Measurements from ENCODE around the gene HOXD3. TPM values are rescaled to one million over a fixed set of nuclear protein-coding genes. Genes with fewer than 3 reads are reported as not detected.
A peak's percentile ranks its signal among the peaks of the same experiment; 100 is the strongest.

Gene HOXD3
- polyA plus RNA-seq, 2 of the 4 experiments (the other 2 are of a cell fraction), result 0.18 to 0.27 TPM

DNA sequence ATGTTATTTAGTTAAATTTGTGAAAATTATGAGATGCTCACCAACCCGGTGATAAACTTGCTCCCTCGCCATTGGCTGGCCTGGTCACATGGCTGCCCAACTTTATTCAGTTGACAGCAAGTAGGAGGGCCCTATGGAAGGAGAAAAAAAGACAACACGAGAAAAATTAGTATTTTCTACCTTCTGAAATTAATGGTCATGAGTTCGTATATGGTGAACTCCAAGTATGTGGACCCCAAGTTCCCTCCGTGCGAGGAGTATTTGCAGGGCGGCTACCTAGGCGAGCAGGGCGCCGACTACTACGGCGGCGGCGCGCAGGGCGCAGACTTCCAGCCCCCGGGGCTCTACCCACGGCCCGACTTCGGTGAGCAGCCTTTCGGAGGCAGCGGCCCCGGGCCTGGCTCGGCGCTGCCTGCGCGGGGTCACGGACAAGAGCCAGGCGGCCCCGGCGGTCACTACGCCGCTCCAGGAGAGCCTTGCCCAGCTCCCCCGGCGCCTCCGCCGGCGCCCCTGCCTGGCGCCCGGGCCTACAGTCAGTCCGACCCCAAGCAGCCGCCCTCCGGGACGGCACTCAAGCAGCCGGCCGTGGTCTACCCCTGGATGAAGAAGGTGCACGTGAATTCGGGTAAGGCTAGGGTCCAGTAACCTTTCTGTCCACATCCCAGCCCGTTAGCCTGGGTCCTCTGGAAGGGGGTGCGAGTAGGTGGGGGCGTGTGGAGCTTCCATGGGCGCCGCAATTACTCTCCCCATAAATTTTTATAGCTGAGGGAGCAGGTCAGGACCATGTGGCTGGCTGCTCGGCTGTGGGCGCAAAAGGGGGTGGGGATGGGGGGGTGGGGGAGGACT, 5.4 kb upstream of the HOXD3 start, which contains the start of gene HOXD4:
Gene HOXD4 (plus strand): TSS at position 109 of the 846 bp plus-strand sequence. CDS start 84 bp downstream, at position 193.
- TF ChIP-seq, protein P1, sequence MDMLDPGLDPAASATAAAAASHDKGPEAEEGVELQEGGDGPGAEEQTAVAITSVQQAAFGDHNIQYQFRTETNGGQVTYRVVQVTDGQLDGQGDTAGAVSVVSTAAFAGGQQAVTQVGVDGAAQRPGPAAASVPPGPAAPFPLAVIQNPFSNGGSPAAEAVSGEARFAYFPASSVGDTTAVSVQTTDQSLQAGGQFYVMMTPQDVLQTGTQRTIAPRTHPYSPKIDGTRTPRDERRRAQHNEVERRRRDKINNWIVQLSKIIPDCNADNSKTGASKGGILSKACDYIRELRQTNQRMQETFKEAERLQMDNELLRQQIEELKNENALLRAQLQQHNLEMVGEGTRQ (IDR thresholded peaks at IDR 0.05), result peak; percentile 33
- TF ChIP-seq RAD21 (conservative IDR thresholded peaks at IDR 0.05 in 1 of 2, IDR thresholded peaks at IDR 0.05 in 1 of 2) (no peak), MAX (IDR thresholded peaks at IDR 0.05) (no peak), BCL3 (IDR thresholded peaks at IDR 0.05) (no peak), TP53 (CRISPR knock-in tag; IDR thresholded peaks at IDR 0.05) (no peak)
- Histone ChIP-seq H3K4me3 (peak within 1 kb of the TSS; percentile 35), H3K4me1 (no peaks in the 10 kb centered on the region), H3K9me3 (no peaks in the 10 kb centered on the region), H3K27ac (peak within 1 kb of the TSS in 1 of 2 experiments; percentile 68; a peak in 2 of 6 replicates), H3K4me2 (peak within 1 kb of the TSS; percentile 53; the same call in 2 of the 3 replicates)
- peak; percentile 26 to 76; a peak in 3 of 6 replicates for ATAC-seq
- no peak for FAIRE-seq
- no peak for DNase-seq (ENCODE audit: low read depth in 1 of 2, low spot score in 1 of 2)
- CTCF ChIA-PET, result interaction anchor here (1.2 to 2.6 kb wide), 4 partner anchors 10 to 501 kb away, joined by 3 to 22 read pairs (median 6); no protein-coding TSS in a partner anchor
- WGBS (ENCODE audit: missing lambda C conversion rate), result 60% methylated on average over 32 of the region's 55 CpGs
- POLR2A ChIA-PET, result no interaction called here

DNA sequence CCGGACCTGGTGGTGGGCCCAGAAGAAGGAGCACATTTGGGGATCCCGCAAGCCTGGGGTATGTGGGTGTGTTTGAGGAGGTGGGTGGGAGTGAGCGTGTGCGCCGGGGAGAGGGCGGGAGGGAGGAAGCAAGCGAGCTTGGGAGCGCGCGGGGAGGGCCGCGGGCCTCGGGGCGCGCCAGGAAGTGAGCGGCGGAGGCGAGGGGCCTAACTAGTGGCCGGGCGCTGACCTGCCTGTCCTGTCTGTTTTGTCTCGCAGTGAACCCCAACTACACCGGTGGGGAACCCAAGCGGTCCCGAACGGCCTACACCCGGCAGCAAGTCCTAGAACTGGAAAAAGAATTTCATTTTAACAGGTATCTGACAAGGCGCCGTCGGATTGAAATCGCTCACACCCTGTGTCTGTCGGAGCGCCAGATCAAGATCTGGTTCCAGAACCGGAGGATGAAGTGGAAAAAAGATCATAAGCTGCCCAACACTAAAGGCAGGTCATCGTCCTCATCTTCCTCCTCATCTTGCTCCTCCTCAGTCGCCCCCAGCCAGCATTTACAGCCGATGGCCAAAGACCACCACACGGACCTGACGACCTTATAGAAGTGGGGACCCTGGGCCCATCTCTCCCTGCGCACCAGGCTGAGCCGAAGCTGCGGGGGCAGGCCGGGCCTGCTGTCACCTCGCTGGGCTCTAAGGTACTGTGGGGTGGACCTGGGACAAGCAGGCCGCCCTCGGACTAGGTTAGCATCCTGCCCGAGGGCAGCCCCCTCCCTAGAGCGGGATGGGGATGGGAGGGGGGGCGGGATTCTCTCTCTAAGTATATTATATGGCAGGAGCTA, 4.5 kb upstream of the HOXD3 start:
- no peak for ATAC-seq
- FAIRE-seq, result no peak
- CTCF ChIA-PET, result interaction anchor here (2.6 kb wide), 1 partner anchor 13 kb away, joined by 22 read pairs; no protein-coding TSS in a partner anchor
- no peaks in the 10 kb centered on the region for H3K9me3 ChIP-seq
- POLR2A ChIA-PET, result no interaction called here
- 89% methylated on average over 45 of the region's 48 CpGs for WGBS (ENCODE audit: missing lambda C conversion rate)
- DNase-seq (ENCODE audit: low read depth in 1 of 2, low spot score in 1 of 2), result no peak
- H3K27ac ChIP-seq, result no peak overlapping the region
- no peak overlapping the region for H3K4me3 ChIP-seq
- TF ChIP-seq ZNF302 (CRISPR knock-in tag; IDR thresholded peaks at IDR 0.05), result no peak
- TF ChIP-seq GATA3 (IDR thresholded peaks at IDR 0.05; ENCODE audit: borderline replicate concordance), result no peak
- no peak for TF ChIP-seq NR3C1 (IDR thresholded peaks at IDR 0.05)
- no peak for TF ChIP-seq E2F6 (IDR thresholded peaks at IDR 0.05; ENCODE audit: borderline replicate concordance, low read depth)
- no peak for TF ChIP-seq HEYL (CRISPR knock-in tag; IDR thresholded peaks at IDR 0.05)
- TF ChIP-seq EP300 (IDR thresholded peaks at IDR 0.05), result no peak
- no peak for TF ChIP-seq TFCP2L1 (CRISPR knock-in tag; IDR thresholded peaks at IDR 0.05)
- no peak for TF ChIP-seq CTCF (IDR thresholded peaks at IDR 0.05)
- TF ChIP-seq MYC (IDR thresholded peaks at IDR 0.05; ENCODE audit: borderline replicate concordance, low read length), result no peak
- no peak for TF ChIP-seq SREBF2 (IDR thresholded peaks at IDR 0.05)
- TF ChIP-seq ESRRA (IDR thresholded peaks at IDR 0.05; ENCODE audit: borderline replicate concordance, low read length), result no peak
- TF ChIP-seq KDM5A (IDR thresholded peaks at IDR 0.05), result no peak
- TF ChIP-seq RCOR1 (IDR thresholded peaks at IDR 0.05; ENCODE audit: low read depth, low read length), result no peak
- TF ChIP-seq MAZ (IDR thresholded peaks at IDR 0.05; ENCODE audit: borderline replicate concordance, low read depth, low read length), result no peak
- no peak for TF ChIP-seq POLR2A (IDR thresholded peaks at IDR 0.05; ENCODE audit: low read length)
- no peaks in the 10 kb centered on the region for H3K4me1 ChIP-seq
- no peak overlapping the region for H3K4me2 ChIP-seq

Measured in A549 (cell line).